Measurements from ENCODE around the gene UBE2I. TPM values are rescaled to one million over a fixed set of nuclear protein-coding genes. Genes with fewer than 3 reads are reported as not detected.

UBE2I gene
- total and polyA plus RNA-seq, 4 donors: 19.4 to 23.9 (median 22.5) TPM

DNA sequence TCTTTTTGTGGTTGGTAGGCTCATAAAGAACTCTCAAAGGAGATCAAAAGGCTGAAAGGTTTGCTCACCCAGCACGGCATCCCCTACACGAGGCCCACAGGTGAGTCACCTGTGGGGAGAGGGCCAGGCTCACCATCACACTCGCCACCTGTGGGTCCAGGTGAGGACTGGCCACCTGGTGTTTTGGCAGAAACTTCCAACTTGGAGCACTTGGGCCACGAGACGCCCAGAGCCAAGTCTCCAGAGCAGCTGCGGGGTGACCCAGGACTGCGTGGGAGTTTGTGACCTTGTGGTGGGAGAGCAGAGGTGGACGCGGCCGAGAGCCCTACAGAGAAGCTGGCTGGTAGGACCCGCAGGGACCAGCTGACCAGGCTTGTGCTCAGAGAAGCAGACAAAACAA, 53.4 kb downstream of the UBE2I start:
- no peak overlapping the region for H3K27ac ChIP-seq (ENCODE audit: low read depth in 1 of 2, low read length in 2 of 2)
- no peak overlapping the region for H3K9ac ChIP-seq (ENCODE audit: low read depth in 1 of 2, low read length in 2 of 2)
- 92% methylated on average over 11 of the region's 11 CpGs for WGBS
- peaks cover 4 to 51% (median 32%) of the 10 kb centered on the region in 4 donors for H3K36me3 ChIP-seq (ENCODE audit: control insufficient read depth in 4 of 4, insufficient read depth in 3 of 4, low read depth in 1 of 4, low read length in 3 of 4)
- no peaks in the 10 kb centered on the region for H3K4me1 ChIP-seq (ENCODE audit: control insufficient read depth in 4 of 4, insufficient read depth in 4 of 4, low read length in 3 of 4)
- no peak for DNase-seq (ENCODE audit: low spot score)
- TF ChIP-seq JUND (IDR thresholded peaks at IDR 0.05) (no peak), FOXA1 (IDR thresholded peaks at IDR 0.05) (no peak), FOXA2 (IDR thresholded peaks at IDR 0.05) (no peak), RXRA (IDR thresholded peaks at IDR 0.05) (no peak), RAD21 (IDR thresholded peaks at IDR 0.05) (no peak), NR2F2 (IDR thresholded peaks at IDR 0.05) (no peak), SP1 (IDR thresholded peaks at IDR 0.05) (no peak), TAF1 (conservative IDR thresholded peaks at IDR 0.05) (no peak), EGR1 (IDR thresholded peaks at IDR 0.05; ENCODE audit: low read depth in 2 of 2) (no peak), GABPA (IDR thresholded peaks at IDR 0.05 in 1 of 2, conservative IDR thresholded peaks at IDR 0.05 in 1 of 2) (no peak)
- TF ChIP-seq, protein P1, sequence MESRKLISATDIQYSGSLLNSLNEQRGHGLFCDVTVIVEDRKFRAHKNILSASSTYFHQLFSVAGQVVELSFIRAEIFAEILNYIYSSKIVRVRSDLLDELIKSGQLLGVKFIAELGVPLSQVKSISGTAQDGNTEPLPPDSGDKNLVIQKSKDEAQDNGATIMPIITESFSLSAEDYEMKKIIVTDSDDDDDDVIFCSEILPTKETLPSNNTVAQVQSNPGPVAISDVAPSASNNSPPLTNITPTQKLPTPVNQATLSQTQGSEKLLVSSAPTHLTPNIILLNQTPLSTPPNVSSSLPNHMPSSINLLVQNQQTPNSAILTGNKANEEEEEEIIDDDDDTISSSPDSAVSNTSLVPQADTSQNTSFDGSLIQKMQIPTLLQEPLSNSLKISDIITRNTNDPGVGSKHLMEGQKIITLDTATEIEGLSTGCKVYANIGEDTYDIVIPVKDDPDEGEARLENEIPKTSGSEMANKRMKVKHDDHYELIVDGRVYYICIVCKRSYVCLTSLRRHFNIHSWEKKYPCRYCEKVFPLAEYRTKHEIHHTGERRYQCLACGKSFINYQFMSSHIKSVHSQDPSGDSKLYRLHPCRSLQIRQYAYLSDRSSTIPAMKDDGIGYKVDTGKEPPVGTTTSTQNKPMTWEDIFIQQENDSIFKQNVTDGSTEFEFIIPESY (IDR thresholded peaks at IDR 0.05): no peak
- TF ChIP-seq, protein P2, sequence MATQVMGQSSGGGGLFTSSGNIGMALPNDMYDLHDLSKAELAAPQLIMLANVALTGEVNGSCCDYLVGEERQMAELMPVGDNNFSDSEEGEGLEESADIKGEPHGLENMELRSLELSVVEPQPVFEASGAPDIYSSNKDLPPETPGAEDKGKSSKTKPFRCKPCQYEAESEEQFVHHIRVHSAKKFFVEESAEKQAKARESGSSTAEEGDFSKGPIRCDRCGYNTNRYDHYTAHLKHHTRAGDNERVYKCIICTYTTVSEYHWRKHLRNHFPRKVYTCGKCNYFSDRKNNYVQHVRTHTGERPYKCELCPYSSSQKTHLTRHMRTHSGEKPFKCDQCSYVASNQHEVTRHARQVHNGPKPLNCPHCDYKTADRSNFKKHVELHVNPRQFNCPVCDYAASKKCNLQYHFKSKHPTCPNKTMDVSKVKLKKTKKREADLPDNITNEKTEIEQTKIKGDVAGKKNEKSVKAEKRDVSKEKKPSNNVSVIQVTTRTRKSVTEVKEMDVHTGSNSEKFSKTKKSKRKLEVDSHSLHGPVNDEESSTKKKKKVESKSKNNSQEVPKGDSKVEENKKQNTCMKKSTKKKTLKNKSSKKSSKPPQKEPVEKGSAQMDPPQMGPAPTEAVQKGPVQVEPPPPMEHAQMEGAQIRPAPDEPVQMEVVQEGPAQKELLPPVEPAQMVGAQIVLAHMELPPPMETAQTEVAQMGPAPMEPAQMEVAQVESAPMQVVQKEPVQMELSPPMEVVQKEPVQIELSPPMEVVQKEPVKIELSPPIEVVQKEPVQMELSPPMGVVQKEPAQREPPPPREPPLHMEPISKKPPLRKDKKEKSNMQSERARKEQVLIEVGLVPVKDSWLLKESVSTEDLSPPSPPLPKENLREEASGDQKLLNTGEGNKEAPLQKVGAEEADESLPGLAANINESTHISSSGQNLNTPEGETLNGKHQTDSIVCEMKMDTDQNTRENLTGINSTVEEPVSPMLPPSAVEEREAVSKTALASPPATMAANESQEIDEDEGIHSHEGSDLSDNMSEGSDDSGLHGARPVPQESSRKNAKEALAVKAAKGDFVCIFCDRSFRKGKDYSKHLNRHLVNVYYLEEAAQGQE (IDR thresholded peaks at IDR 0.05): no peak
- H3K9me3 ChIP-seq (ENCODE audit: control insufficient read depth in 4 of 4, low read length in 3 of 4): no peaks in the 10 kb centered on the region
- H3K27me3 ChIP-seq (ENCODE audit: control insufficient read depth in 4 of 4, insufficient read depth in 4 of 4, low read length in 3 of 4): no peaks in the 10 kb centered on the region
- H3K4me3 ChIP-seq (ENCODE audit: low read depth in 1 of 3, low read length in 3 of 3): no peak overlapping the region

DNA sequence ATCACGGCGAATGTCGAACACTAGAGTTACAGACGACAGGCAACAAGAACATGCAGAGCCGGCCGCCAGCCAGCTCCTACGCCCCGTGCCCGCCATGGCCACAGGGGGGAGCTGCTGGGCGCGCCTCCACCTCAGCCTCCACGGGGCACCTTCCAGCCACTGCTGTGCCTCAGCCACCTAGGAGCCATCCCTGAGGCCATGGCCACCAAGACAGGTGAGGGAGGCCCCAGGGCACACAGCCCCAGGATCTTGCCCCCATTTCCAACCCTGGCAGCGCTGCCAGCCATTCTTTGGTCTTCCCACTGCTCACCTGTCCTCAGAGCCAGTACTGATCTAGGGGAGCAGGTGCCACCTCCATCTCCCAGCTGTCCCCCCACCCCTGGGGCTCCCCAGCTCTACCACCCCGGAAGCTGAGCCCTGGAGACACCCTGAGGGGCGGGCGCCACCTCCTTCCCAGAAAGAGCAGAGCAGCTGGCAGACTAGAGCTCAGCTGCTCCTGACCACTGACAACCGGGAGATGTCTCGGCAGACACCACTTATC, 54.1 kb downstream of the UBE2I start:
- Histone ChIP-seq H3K4me3 (ENCODE audit: low read depth in 1 of 3, low read length in 3 of 3) (no peak overlapping the region), H3K9me3 (ENCODE audit: control insufficient read depth in 4 of 4, low read length in 3 of 4) (no peaks in the 10 kb centered on the region), H3K27ac (ENCODE audit: low read depth in 1 of 2, low read length in 2 of 2) (no peak overlapping the region), H3K36me3 (ENCODE audit: control insufficient read depth in 4 of 4, insufficient read depth in 3 of 4, low read depth in 1 of 4, low read length in 3 of 4) (peaks cover 4 to 54% (median 33%) of the 10 kb centered on the region in 4 donors), H3K27me3 (ENCODE audit: control insufficient read depth in 4 of 4, insufficient read depth in 4 of 4, low read length in 3 of 4) (no peaks in the 10 kb centered on the region), H3K4me1 (ENCODE audit: control insufficient read depth in 4 of 4, insufficient read depth in 4 of 4, low read length in 3 of 4) (no peaks in the 10 kb centered on the region), H3K9ac (ENCODE audit: low read depth in 1 of 2, low read length in 2 of 2) (no peak overlapping the region)
- 44% methylated on average over 18 of the region's 18 CpGs for WGBS
- peak; percentile 72 to 84 for TF ChIP-seq RAD21 (IDR thresholded peaks at IDR 0.05)
- TF ChIP-seq, protein P2 (IDR thresholded peaks at IDR 0.05): no peak
- TF ChIP-seq, protein P3, sequence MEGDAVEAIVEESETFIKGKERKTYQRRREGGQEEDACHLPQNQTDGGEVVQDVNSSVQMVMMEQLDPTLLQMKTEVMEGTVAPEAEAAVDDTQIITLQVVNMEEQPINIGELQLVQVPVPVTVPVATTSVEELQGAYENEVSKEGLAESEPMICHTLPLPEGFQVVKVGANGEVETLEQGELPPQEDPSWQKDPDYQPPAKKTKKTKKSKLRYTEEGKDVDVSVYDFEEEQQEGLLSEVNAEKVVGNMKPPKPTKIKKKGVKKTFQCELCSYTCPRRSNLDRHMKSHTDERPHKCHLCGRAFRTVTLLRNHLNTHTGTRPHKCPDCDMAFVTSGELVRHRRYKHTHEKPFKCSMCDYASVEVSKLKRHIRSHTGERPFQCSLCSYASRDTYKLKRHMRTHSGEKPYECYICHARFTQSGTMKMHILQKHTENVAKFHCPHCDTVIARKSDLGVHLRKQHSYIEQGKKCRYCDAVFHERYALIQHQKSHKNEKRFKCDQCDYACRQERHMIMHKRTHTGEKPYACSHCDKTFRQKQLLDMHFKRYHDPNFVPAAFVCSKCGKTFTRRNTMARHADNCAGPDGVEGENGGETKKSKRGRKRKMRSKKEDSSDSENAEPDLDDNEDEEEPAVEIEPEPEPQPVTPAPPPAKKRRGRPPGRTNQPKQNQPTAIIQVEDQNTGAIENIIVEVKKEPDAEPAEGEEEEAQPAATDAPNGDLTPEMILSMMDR (IDR thresholded peaks at IDR 0.05; ENCODE audit: low read depth, low read length, missing input control): peak; percentile 71
- peak; percentile 81 for DNase-seq (ENCODE audit: low spot score)
